HG03520 (cell line): Measurements from ENCODE around the gene SLCO3A1.

Experiments
- ATAC-seq: cut with Tn5 transposase; IDR thresholded peaks from one replicate; pipeline ENCODE4 v1.9.1; 2021; ENCODE audit warnings: mild to moderate bottlenecking, moderate library complexity; ENCODE audit not compliant: unreplicated experiment

Gene SLCO3A1

GRCh38 chr15:91853511-91853947 lies at the start of gene SLCO3A1:
SLCO3A1 (plus strand) TSS chr15:91853708.
- peak; percentile 11 for ATAC-seq

DNA sequence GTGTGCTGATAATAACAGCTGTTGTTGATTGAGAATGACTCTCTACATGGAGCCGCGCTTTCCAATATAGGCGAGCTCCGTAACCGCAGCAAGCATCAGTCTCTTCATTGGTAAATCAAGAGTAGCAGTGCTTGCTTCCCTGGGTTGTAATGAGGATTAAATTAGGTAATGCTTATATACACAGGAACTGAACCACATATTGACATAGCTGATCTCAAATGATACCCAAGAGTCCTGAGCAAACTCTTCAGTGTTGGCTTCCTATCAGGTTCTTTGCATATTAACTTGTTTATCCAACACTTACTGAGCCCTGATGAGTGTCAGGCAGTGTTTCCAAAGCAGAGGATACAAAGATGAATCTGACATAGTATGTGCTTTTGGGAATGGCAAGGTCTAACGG lies 46.4 kb upstream of the SLCO3A1 start:
- ATAC-seq: no peak

DNA sequence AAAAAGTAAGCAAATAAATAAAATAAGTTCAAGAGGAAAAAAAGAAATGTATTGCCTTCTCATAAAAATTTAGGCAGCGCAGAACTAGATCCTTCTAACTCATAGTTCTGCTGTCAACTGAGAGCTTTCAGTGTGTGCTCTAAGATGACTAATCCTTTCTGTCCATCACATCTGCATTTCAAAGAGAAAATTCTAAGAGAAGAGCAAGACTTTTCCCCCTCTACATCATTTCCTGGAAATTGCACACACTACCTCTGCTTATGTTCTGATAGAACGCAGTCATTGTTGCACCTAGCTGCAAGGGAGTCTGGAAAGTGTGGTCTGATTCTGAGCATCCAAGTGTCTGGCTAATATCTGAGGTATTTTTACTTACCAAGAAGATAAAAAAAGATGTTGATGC lies 39.6 kb upstream of the SLCO3A1 start:
- no peak for ATAC-seq

DNA sequence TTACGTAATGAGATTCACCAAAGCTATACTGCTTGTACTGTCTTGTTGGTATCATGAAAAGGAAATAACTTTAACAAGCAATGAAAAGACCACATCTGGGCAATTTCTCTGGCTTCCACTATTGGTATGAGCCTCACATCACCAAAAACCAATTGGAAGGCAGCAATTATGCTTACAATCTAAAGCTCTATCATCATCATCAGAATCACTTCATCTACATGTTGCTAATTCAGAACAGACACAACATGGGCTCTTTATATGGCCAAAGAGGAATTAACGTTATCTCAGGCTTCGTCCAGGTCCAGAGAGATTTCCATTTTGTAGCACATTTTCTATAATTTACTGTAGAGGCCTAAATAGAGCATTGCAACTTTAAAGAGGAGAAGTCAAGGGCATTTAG lies 36.6 kb upstream of the SLCO3A1 start:
- ATAC-seq: no peak

- ATAC-seq: no peak
Observed at GRCh38 chr15:91821458-91821857, 32.0 kb upstream of the SLCO3A1 start.

DNA sequence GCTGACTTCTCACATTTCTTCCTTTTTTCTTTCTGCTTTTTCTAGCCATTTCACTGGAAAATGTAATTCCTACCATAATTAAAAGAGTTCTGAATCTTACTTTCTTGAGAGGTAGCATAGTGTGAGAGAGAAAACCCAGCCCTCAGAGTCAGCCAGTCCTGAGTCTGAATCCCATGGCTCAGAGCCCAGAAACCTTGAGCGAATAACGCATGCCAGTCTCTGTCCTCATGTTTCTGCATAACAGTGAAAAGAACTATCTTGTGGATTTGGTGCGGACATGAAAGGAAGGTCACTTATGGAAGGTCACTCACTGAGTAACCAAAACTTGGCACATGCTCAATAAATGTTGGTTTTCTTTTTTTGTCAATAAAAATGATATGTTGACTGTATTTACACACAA lies 29.3 kb upstream of the SLCO3A1 start:
- ATAC-seq: no peak

GRCh38 chr15:91826443-91826842 lies 27.1 kb upstream of the SLCO3A1 start:
- ATAC-seq: no peak

DNA sequence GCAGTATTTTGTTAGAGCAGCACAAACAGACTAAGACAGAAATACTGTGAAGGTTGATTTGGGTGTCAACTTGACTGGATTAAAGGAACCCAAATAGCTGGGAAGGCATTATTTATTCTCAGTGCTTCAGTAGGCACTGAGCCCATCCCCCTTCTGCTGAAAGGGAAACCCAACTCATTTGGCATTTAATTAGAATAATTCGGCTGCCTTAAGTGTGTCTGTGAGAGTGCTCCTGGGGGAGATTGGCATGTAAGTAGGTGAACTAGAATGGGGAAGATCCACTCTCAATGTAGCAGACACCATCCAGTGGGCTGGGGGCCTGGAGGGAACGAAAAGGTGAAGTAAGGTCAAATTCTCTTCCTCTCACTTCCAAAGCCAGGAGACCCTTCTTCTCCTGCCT lies 20.5 kb upstream of the SLCO3A1 start:
- ATAC-seq: no peak

- ATAC-seq: no peak
Observed at GRCh38 chr15:91839867-91840266, 13.6 kb upstream of the SLCO3A1 start.

GRCh38 chr15:91841861-91842260 lies 11.6 kb upstream of the SLCO3A1 start:
- no peak for ATAC-seq

- ATAC-seq: no peak
Observed at GRCh38 chr15:91844341-91844740, 9.2 kb upstream of the SLCO3A1 start.

DNA sequence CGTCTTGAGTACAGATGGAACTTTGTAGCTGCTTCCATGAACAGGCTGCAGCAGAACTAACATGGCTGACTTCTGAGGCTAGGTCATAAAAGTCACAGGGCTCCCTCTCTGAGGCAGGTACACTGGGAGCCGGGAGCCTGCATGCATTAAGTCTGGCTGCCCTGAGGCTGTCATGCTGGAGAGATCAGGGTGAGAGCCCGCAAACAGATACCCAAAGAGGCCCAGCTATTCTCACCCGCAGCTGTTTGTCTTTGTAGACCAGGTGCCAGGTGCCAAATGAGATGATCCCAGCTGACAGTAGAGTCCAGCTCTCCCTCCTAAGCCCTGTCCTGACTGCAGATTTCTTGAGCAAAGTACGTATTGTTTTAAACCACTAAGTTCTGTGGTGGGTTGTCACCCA lies 8.6 kb upstream of the SLCO3A1 start:
- ATAC-seq: no peak

GRCh38 chr15:91845720-91846119 lies 7.8 kb upstream of the SLCO3A1 start:
- ATAC-seq: no peak

DNA sequence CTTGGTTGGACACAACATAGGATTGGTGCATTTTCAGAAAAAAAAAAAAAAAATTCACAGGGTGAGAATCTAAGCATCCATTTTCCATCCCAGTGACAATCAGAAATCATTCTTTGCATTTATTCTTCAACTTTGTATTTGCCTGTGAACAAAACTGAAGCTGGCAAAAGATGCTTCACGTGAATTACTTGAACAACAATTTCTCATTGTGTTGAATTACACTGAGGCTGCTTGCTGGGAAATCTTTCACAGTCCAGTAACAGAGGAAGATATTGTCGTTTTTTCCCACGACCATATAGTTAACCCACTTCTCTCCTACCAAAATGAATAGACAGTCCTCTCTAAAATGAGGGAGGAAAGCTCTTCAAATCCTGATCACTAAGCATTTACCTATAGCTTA lies 4.3 kb upstream of the SLCO3A1 start:
- ATAC-seq: no peak

GRCh38 chr15:91849749-91850161 lies 3.8 kb upstream of the SLCO3A1 start:
- ATAC-seq: no peak

GRCh38 chr15:91852741-91853510 lies 582 bp upstream of the SLCO3A1 start:
- peak; percentile 52 for ATAC-seq

DNA sequence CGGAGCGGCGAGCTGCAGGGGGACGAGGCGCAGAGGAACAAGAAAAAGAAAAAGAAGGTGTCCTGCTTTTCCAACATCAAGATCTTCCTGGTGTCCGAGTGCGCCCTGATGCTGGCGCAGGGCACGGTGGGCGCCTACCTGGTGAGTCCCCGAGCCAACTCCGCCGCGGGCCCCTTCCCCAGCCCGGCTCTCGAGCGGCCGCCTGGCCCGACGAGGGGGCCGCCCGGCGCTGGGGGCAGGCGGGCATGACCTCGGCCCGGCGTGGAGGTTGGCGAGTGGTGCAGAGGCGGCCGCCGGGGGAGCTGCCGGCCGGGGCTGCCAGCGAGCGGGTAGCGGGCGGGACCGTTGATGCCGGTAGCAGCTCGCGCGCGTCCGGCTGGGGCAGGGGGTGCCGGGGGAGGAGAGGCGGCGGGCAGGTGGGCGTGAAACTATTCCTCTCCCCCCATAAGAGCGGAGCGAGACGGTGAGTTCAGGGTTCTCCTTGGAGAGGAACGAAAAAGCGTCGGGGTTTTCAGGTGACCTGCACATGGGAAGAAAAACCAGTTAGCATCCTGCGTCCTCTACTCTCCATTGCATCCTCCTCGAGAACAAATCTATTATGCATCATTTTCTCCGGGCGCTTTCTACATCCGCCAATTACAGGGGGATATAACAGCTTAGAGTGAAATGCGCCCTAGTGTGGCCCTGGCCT lies 585 bp downstream of the SLCO3A1 start:
- ATAC-seq: no peak

- ATAC-seq: no peak
Observed at GRCh38 chr15:91854639-91854990, 1.1 kb downstream of the SLCO3A1 start.

DNA sequence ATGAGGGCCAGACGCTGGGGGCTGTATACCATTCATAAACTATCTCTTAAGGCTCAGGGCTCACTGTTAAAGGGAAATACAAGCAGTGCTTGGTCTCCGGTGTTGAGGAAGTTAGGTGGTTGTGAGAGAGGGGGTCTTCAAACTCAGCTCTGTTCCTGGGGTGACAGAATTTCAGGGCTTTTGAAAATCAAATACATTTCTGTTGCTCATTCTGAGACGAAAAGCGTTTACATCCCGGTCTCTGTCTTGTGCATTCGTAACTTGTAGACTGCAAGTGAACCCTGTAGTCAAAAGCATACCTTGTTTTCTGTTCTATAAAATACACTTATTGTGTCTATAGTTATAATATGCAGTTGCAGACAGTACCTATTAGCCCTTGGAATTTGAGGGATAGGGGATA lies 1.7 kb downstream of the SLCO3A1 start:
- no peak for ATAC-seq

DNA sequence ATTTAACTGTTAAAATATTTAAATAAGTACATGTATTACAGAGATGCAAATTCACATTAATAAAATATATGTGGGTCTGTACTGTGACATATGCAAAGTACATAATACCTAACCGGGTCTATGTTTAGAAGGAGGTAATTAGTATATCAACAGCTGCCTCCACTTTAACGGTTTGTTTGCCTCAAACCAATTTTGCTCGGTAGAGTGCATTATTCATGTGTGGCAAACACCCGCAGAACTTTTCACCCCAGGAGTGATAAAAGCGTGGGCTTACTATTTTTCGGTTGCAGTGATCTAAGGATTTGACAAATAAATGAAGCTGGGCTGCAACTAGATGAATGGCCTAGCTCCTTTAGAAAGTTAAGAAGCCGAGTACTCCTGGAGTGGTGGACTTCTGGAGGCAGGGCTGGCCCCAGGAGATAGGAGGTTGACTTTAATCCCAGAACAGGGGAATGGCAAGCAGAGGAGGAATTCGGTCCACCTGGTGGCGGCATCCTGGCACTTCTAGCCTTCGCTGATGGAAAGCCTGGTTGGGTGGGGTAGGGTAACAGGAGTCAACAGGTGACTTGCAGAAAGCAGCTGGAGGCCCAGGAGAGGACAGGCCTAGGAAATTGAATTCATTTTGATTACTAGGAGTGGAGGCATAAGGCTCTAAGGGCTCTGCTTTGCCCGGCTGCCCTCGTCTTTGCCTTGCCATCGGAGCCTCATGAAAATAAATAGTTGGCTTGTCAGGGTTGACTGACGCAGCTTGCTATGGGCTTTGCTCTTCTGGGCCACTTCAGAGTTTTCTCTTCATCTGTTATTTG lies 2.4 kb downstream of the SLCO3A1 start:
- no peak for ATAC-seq

GRCh38 chr15:91857224-91857585 lies 3.7 kb downstream of the SLCO3A1 start:
- no peak for ATAC-seq

DNA sequence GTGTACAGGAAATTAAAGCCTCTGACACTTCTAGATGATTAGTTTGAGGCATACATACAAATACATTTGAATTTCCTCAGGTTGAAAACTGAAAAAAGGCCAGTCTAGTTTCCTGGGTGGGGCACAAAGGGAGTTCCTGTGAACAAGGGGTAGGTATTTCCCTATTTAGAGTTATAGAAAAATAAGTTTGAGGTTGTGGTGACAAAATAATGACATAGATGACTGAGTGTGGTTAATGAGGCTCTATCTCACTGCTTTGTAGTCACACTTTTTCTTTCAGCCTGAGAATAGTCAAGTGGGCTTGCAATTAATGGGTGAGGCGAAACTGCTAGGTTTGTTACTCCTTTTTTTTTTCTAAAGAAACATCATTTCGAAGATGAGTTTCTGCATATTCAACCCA lies 4.3 kb downstream of the SLCO3A1 start:
- peak; percentile 47 for ATAC-seq
